Testis (tissue), 2 donors: ENCODE measurements around the gene LMTK3.

Source experiments
- CTCF ChIP-seq, 3 experiments: fragments of 450-650 bp in 2 of 3; fragments of 200-600 bp in 1 of 3; sonication (generic) in 1 of 3; IDR thresholded peaks; one replicate each; pipeline ENCODE4 v1.5.1; 2016 to 2019; ENCODE audit warnings: antibody characterized with exemption in 3 of 3, mild to moderate bottlenecking in 2 of 3, moderate library complexity in 1 of 3
- POLR2A ChIP-seq: fragments of 450-650 bp; IDR thresholded peaks from one replicate; pipeline ENCODE4 v1.6.1; 2017; ENCODE audit warnings: antibody characterized with exemption, mild to moderate bottlenecking, moderate library complexity

DNA sequence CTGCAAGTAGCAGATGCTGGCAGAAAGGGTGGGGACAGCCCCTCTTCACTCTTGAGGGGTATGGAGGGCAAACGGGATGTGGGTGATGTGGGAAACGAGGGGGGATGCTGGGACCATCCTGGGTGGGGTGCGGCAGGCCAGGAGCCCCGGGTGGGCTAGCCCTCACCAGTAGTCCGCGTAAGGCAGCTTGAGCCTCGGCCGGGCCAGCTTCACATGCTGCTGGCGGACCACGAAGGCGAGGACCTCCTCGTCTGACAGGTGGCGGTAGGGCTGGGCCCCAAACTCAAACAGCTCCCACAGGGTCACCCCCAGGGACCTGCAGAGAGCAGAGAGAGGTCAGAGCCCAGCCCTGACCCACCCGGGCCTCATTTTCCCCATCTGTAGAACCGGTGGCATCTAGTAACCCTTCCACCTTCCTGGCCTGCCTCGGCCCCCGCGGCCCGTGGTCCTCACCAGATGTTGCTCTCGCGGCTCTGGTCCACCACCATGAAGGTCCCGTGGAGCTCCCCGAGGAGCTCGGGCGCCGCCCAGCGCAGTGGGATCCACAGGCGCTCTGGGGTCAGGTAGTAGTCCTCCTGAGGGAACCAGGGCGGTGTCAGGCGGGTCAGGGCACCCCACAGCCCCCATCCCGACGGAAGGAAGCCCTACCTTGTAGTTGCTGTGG, 10.7 kb downstream of the LMTK3 start:
- TF ChIP-seq CTCF (IDR thresholded peaks at IDR 0.05) (no peak), POLR2A (no peak)
